ENCODE measurements around the gene SLC43A1. TPM values are rescaled to one million over a fixed set of nuclear protein-coding genes. Genes with fewer than 3 reads are reported as not detected.
"Not testable (repeated sequence)": the region's sequence is repeated elsewhere in the genome, so short reads cannot be mapped to it uniquely, and the experiment has no call there.

The SLC43A1 gene
- total and polyA plus RNA-seq, 4 donors = 85.6 to 171 (median 107) TPM

- no peak for TF ChIP-seq REST (IDR thresholded peaks at IDR 0.05)
Observed at GRCh38 chr11:57536947-57537619, 21.6 kb upstream of the SLC43A1 start, which contains the start of gene SMTNL1 (continued).

- WGBS = 96% methylated on average over 7 of the region's 7 CpGs
- H3K27me3 ChIP-seq (ENCODE audit: control insufficient read depth in 4 of 4, insufficient read depth in 4 of 4, low read length in 3 of 4); H3K4me3 ChIP-seq (ENCODE audit: low read depth in 1 of 3, low read length in 3 of 3); DNase-seq (ENCODE audit: low spot score); H3K36me3 ChIP-seq (ENCODE audit: control insufficient read depth in 4 of 4, insufficient read depth in 3 of 4, low read depth in 1 of 4, low read length in 3 of 4); H3K27ac ChIP-seq (ENCODE audit: low read depth in 1 of 2, low read length in 2 of 2); H3K9me3 ChIP-seq (ENCODE audit: control insufficient read depth in 4 of 4, low read length in 3 of 4); H3K9ac ChIP-seq (ENCODE audit: low read depth in 1 of 2, low read length in 2 of 2): not testable (repeated sequence)
- peaks cover 2 to 14% (median 13%) of the 10 kb centered on the region in 4 donors for H3K4me1 ChIP-seq (ENCODE audit: control insufficient read depth in 4 of 4, insufficient read depth in 4 of 4, low read length in 3 of 4)
Observed at GRCh38 chr11:57534449-57534848, 18.9 kb upstream of the SLC43A1 start.

- Histone ChIP-seq H3K4me3 (ENCODE audit: low read depth in 1 of 3, low read length in 3 of 3) (peak within 1 kb of the TSS; percentile 59 to 99 (median 89)), H3K9me3 (ENCODE audit: control insufficient read depth in 4 of 4, low read length in 3 of 4) (no peaks in the 10 kb centered on the region), H3K9ac (ENCODE audit: low read depth in 1 of 2, low read length in 2 of 2) (peak within 1 kb of the TSS; percentile 87 to 89), H3K4me1 (ENCODE audit: control insufficient read depth in 4 of 4, insufficient read depth in 4 of 4, low read length in 3 of 4) (peaks cover 2 to 24% (median 19%) of the 10 kb centered on the region in 4 donors), H3K27ac (ENCODE audit: low read depth in 1 of 2, low read length in 2 of 2) (peak within 1 kb of the TSS; percentile 74 to 84), H3K36me3 (ENCODE audit: control insufficient read depth in 4 of 4, insufficient read depth in 3 of 4, low read depth in 1 of 4, low read length in 3 of 4) (peaks cover 0 to 6% (median 2%) of the 10 kb centered on the region in 4 donors), H3K27me3 (ENCODE audit: control insufficient read depth in 4 of 4, insufficient read depth in 4 of 4, low read length in 3 of 4) (no peaks in the 10 kb centered on the region)
- WGBS = under 1% methylated on average over 49 of the region's 49 CpGs
- peak; percentile 90 for DNase-seq (ENCODE audit: low spot score)
- TF ChIP-seq CTCF (IDR thresholded peaks at IDR 0.05; ENCODE audit: low read depth, low read length, missing input control) (no peak), ZBTB33 (IDR thresholded peaks at IDR 0.05) (peak; percentile 97), YY1 (IDR thresholded peaks at IDR 0.05) (peak; percentile 89), HNF4A (conservative IDR thresholded peaks at IDR 0.05) (peak; percentile 73 to 83), HNF4G (IDR thresholded peaks at IDR 0.05) (peak; percentile 54), FOXA2 (IDR thresholded peaks at IDR 0.05) (peak; percentile 64), RXRA (IDR thresholded peaks at IDR 0.05) (peak; percentile 76 to 81), RAD21 (IDR thresholded peaks at IDR 0.05) (peak; percentile 58 to 71), TAF1 (conservative IDR thresholded peaks at IDR 0.05) (peak; percentile 95), NR2F2 (IDR thresholded peaks at IDR 0.05) (peak; percentile 71), GABPA (IDR thresholded peaks at IDR 0.05 in 1 of 2, conservative IDR thresholded peaks at IDR 0.05 in 1 of 2) (peak; percentile 82 to 95), JUND (IDR thresholded peaks at IDR 0.05) (peak; percentile 76), EGR1 (IDR thresholded peaks at IDR 0.05; ENCODE audit: low read depth in 2 of 2) (peak in 1 of 2 donors; percentile 85), MAX (IDR thresholded peaks at IDR 0.05) (peak; percentile 98), FOXA1 (IDR thresholded peaks at IDR 0.05) (peak; percentile 69), SP1 (IDR thresholded peaks at IDR 0.05) (peak; percentile 94), REST (IDR thresholded peaks at IDR 0.05) (peak; percentile 93)
Observed at GRCh38 chr11:57530596-57531507, 15.3 kb upstream of the SLC43A1 start, which contains the start of gene TIMM10. TSS of gene TIMM10 (minus strand) at chr11:57530754. CDS start at chr11:57530189, 565 bp downstream.

Measured in liver (tissue), 9 donors.